Stimulated activated CD8-positive, alpha-beta memory T cell treated with anti-CD3 and anti-CD28 coated beads, Interleukin-15, amount 100 ng/mL, for 48 hours (primary cell): Measurements from ENCODE around the gene COPS7B.

ENCODE experiments used
- DNase-seq, 2 donors: peaks; one replicate each; pipeline ENCODE4 v3.0.0-alpha.2; 2020; ENCODE audit warnings: low read depth in 2 of 2

Gene COPS7B

GRCh38 chr2:231785822-231786176 is 446 bp upstream of the COPS7B start:
- DNase-seq: no peak

GRCh38 chr2:231786917-231787292 is 660 bp downstream of the COPS7B start:
- DNase-seq: no peak

GRCh38 chr2:231791107-231791506 is 4.9 kb downstream of the COPS7B start:
- no peak for DNase-seq

DNA sequence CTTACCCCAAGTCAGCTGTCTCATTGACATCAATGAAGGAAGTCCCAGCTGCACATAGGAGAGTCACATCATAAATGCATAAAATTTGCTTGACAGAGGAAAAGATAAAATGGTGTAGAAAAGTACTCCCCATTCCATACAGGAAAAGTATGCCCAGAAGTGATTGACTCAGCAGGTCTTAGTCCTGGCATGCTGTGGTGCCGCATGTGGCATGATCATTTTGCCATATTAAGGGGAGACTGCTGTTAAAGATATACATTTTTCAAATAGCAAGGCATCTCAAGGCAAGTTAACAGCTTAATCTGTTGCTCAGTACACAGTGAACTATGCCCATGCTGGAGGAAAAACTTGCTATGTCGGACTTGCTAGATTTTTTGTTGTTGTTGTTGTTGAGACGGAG is 8.1 kb downstream of the COPS7B start:
- DNase-seq: no peak

- no peak for DNase-seq
Measured at GRCh38 chr2:231795525-231796327, 9.5 kb downstream of the COPS7B start.

- DNase-seq: no peak
Measured at GRCh38 chr2:231800493-231801091, 14.3 kb downstream of the COPS7B start.

DNA sequence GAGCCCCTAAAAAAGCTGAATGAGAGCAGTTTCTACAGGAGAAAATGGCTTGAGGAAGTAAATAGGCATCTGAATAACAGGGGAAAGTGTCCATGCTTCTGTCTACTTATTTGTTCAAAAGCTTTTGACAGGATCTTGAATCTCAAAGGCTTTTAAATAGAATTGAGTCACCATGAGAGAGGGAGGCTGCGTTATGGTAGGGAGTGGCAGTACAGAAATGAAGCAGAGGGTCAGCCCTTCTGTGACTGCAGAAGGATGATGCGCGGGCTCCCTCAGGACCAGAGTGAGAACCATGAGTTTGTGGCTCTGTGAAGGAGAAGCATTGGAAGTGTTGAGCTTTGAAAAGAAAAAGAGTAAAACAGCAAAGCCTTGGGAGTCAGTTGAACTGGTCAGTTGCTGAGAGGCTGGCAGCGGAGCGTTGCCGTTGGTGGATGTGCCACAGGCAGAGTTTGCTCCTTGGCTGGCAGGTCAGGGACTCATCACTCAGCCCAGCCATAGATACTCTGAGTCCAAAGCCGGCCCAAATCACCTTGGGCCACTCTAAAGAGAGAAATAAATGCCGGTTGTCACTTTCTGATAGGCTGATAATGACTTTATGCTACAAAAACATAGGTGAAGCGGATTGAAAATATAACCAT is 17.4 kb downstream of the COPS7B start:
- DNase-seq: no peak

DNA sequence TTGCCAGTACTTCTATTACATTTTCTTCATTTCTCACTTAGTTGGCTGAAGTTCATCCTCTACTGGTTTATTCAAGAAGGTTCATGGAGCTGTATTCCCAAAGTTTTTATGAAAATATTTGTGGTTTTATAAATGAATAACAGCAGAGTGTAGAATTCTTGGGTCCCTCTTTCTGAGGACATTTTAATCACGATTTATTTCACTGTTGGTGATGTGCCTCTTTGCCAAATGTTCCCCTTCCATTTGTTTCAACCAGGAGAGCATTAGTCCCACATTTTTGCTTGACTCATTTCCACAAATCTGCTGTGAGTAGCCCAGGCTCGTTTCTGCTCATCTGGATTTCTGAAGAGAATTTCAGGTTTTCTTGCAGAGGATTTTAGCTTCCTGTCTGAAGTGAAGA is 20.8 kb downstream of the COPS7B start:
- DNase-seq: no peak

DNA sequence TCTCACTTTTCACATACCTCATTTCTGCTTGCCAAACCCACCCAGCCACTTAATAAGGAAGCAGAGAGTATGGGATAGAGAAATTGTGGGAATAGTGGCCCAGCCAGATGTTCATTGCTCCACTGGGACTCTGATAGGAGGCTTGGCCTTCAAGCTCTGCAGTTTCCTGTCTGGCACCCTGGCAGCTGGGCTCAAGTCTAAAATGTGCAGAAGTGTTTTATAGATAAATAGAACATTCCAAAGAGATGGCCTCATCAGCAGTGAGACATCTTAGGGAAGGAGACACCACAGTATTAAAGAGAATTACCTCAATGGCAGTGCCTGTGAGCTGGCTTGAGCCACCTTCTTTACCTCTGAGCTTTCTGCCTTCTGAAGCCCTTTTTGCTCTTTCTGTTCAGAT is 24.7 kb downstream of the COPS7B start:
- no peak for DNase-seq

DNA sequence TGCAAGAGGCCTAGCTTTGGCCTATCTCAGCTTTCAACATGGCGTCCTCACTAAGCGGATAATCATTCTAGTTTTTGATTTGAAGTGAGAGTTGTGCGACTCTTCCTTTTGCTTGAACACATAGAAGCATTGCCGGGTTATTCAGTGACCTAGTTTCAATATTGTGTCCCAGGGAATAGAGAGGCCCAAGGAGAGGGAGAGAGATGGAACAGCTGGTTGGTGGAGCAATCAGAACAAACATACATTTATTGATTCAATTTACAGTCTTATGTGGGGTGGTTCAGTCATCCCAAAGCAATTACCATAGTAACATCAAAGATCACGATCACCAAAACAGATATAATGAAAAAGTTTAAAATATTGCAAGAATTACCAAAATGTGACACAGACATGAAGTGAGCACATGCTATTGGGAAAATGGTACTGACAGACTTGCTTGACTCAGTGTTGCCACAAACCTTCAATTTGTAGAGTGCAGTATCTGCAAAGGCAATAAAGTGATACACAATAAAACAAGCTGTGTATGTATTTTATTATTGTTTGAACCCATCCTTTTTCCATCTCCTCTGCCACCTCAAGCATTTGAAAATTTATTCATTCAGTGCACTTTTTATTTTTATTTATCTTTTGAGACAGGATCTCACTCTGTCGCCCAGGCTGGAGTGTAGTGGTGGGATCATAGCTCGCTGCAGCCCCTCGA is 30.2 kb downstream of the COPS7B start:
- DNase-seq: no peak

GRCh38 chr2:231819447-231820042 is 33.3 kb downstream of the COPS7B start:
- no peak for DNase-seq

DNA sequence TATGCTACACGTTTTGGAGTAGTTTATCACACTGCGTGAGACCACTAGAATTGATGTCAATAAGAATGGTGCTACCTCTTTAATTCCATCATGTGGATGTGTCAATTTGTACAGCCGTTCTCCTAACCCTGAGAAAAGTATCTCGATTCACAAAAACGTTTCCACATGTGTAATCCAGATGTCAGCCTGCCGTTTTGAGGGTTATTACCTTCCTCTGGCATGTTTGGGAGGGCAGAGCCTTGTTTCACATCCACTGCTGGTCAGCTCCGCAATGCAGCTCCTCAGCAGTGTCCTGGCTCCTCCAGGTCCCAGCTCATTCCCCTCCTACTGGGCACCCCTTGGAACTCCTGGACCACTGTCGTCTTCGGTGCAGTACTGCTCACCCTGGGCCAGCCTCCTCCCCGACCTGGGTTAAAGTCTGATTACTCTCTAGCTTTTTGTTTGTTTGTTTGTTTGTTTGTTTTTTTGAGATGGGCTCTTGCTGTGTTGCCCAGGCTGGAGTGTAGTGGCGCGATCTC is 34.6 kb downstream of the COPS7B start:
- DNase-seq: no peak

DNA sequence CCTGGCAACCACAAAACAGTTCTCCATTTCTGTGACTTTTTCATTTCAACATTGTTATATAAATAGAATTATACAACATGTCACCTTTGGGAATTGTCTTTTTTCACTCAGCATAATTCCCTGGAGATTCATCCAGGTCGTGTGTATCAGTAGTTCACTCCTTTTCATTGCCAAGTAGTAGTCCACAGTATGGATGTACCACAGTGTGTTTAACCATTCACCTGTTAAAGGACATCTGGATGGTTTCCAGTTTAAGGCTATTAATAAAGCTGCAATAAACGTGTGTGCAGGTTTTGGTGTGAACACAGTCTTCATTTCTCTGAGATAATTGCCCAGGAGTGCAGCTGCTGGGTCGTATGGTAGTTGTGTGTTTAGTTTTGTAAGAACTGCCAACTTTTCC is 35.7 kb downstream of the COPS7B start:
- no peak for DNase-seq

DNA sequence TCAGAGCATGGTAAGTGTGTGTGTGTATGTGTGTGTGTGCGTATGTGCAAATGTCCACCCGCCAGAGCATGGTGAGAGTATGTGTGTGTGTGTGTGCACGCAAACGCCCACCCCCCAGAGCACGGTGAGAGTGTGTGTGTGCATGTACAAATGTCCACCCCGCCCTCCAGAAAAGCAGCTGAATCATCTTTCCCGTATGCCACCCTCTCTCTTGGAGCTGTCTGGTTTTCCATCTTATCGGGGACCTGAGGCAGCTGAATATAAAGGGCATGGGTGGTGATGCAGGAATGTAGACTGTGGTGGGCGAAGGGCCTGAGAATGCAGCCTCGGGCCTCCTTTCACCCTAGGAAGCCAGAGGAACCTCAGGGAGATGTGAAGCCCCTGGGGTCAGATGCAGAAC is 66.9 kb downstream of the COPS7B start:
- DNase-seq: no peak

DNA sequence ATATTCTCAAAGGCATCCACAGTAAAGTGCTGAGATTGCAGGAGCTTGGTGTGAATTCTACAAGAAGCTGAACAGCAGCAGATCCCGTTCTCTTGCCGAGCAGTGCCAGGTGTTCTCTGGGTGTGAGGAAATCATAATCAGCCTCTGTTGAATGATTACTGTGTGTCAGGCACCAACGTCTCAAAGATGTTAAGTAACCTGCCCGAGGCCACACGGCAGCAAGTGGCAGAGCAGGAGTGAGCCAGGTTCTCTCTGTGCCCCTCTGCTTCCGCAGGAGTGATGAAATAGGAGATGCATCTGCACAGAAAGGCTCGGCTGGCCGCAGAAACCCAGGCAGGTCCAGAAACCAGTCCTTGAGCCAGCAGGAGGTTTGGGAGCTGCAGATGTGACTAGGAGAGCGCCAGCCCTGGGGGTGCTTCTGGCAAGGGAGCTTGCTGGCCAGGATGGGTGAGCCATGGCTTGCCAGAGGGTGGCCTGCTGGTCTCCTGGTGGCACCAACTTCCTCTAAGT is 68.4 kb downstream of the COPS7B start:
- no peak for DNase-seq

- no peak for DNase-seq
Measured at GRCh38 chr2:231856959-231857358, 70.7 kb downstream of the COPS7B start.
